ENCODE data around the gene FNBP1L.
A peak's percentile ranks its signal among the peaks of the same experiment; 100 is the strongest.

The FNBP1L gene

GRCh38 chr1:93595743-93596142, 147.8 kb downstream of the FNBP1L start:
- DNase-seq: no peak

- DNase-seq: no peak
Observed at GRCh38 chr1:93596329-93597089, 148.6 kb downstream of the FNBP1L start.

- no peak for DNase-seq
Observed at GRCh38 chr1:93597709-93598108, 149.8 kb downstream of the FNBP1L start.

- DNase-seq: peak in 1 of 2 experiments; percentile 17
Observed at GRCh38 chr1:93598396-93598795, 150.5 kb downstream of the FNBP1L start.

GRCh38 chr1:93598861-93599439, 151.0 kb downstream of the FNBP1L start:
- DNase-seq: no peak

GRCh38 chr1:93599479-93599878, 151.6 kb downstream of the FNBP1L start:
- no peak for DNase-seq

- no peak for DNase-seq
Observed at GRCh38 chr1:93600663-93601062, 152.7 kb downstream of the FNBP1L start.

GRCh38 chr1:93601686-93602085, 153.8 kb downstream of the FNBP1L start:
- DNase-seq: no peak

GRCh38 chr1:93602101-93602500, 154.2 kb downstream of the FNBP1L start:
- DNase-seq: no peak

GRCh38 chr1:93603106-93603505, 155.2 kb downstream of the FNBP1L start:
- DNase-seq: no peak

GRCh38 chr1:93603601-93604000, 155.7 kb downstream of the FNBP1L start:
- DNase-seq: no peak
